ENCODE measurements around the gene ATP10D. TPM values are rescaled to one million over a fixed set of nuclear protein-coding genes. Genes with fewer than 3 reads are reported as not detected.

The ATP10D gene
- total RNA-seq, 1 donor from 2014 or later = 25.3 TPM

DNA sequence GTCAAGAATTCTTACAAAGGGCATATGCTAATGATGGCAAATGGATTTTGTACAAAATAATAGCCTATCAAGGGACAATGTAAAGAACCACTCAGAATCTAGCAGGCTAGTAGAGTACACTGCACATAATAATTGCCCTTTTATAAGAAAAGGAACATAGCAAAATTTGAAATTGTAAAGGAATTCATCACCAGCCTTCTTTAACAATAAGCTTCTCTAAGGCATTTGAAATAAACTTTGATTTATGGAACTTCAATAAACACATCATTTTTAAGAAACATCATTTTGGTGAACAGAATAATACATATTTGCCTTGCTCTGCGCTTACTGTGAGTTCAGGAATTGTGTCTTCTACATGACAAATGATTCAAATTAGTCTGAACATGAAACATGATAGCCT is 9.7 kb upstream of the ATP10D start:
- intact Hi-C loops (cut with DNase I) = no loop called here
- no peaks in the 10 kb centered on the region for H3K27me3 ChIP-seq
- H3K27ac ChIP-seq = no peak overlapping the region
- H3K4me1 ChIP-seq = no peaks in the 10 kb centered on the region
- H3K4me3 ChIP-seq = no peak overlapping the region
- no peaks in the 10 kb centered on the region for H3K9me3 ChIP-seq
- no peak for TF ChIP-seq POLR2A (IDR thresholded peaks at IDR 0.05)
- no peak for TF ChIP-seq POLR2AphosphoS5 (IDR thresholded peaks at IDR 0.05; ENCODE audit: insufficient read depth in 1 of 2, low read depth in 1 of 2)
- TF ChIP-seq, protein P1, sequence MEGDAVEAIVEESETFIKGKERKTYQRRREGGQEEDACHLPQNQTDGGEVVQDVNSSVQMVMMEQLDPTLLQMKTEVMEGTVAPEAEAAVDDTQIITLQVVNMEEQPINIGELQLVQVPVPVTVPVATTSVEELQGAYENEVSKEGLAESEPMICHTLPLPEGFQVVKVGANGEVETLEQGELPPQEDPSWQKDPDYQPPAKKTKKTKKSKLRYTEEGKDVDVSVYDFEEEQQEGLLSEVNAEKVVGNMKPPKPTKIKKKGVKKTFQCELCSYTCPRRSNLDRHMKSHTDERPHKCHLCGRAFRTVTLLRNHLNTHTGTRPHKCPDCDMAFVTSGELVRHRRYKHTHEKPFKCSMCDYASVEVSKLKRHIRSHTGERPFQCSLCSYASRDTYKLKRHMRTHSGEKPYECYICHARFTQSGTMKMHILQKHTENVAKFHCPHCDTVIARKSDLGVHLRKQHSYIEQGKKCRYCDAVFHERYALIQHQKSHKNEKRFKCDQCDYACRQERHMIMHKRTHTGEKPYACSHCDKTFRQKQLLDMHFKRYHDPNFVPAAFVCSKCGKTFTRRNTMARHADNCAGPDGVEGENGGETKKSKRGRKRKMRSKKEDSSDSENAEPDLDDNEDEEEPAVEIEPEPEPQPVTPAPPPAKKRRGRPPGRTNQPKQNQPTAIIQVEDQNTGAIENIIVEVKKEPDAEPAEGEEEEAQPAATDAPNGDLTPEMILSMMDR (IDR thresholded peaks at IDR 0.05) = no peak
- no peaks in the 10 kb centered on the region for H3K36me3 ChIP-seq
- no peak for DNase-seq (ENCODE audit: extremely low spot score in 2 of 2)

DNA sequence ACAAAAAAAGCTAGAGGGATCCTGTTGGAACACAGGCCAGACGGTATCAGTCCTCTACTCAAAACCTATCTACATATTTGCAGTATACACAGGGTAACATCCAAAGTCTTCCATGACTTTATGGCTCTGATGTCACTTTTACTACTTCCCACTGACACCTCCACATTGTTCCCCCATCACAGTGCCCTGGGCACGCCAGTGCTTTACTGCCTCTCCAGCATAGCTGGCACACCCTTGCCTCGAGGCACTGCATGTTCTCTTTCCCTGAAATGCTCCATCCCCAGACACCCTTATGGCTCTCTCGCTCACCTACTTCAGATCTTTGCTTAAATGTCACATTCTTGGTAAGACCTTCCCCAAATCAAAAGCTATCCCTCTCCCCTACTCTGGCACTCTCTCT is 6.3 kb upstream of the ATP10D start:
- intact Hi-C loops (cut with DNase I) = no loop called here
- Histone ChIP-seq H3K36me3 (no peaks in the 10 kb centered on the region), H3K9me3 (no peaks in the 10 kb centered on the region), H3K27ac (no peak overlapping the region), H3K27me3 (no peaks in the 10 kb centered on the region), H3K4me3 (no peak overlapping the region), H3K4me1 (peaks cover 6% of the 10 kb centered on the region)
- DNase-seq (ENCODE audit: extremely low spot score in 2 of 2) = no peak
- TF ChIP-seq POLR2AphosphoS5 (IDR thresholded peaks at IDR 0.05; ENCODE audit: insufficient read depth in 1 of 2, low read depth in 1 of 2) = no peak
- no peak for TF ChIP-seq POLR2A (IDR thresholded peaks at IDR 0.05)
- TF ChIP-seq, protein P1 (IDR thresholded peaks at IDR 0.05) = no peak

DNA sequence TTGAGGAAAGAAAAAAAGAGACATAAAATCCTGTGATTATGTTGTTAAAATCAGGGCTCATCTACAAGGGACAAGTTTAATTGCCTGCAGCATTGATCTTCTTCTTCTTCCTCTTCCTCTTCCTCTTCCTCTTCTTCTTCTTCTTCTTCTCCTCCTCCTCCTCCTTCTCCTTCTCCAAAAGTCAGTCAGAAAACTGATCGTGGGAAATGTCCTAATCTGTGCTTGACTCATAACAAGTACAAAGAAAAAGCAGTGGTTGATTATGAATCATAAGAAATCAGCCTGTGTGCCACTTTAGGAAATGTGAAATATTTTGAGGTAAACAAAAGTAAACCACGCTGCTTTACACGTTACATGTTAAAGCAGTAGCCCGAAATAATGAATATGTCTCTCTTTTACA is 2.7 kb upstream of the ATP10D start:
- Histone ChIP-seq H3K36me3 (no peaks in the 10 kb centered on the region), H3K9me3 (no peaks in the 10 kb centered on the region), H3K27ac (no peak overlapping the region), H3K4me3 (no peak overlapping the region), H3K4me1 (peaks cover 23% of the 10 kb centered on the region), H3K27me3 (no peaks in the 10 kb centered on the region)
- intact Hi-C loops (cut with DNase I) = no loop called here
- TF ChIP-seq, protein P1 (IDR thresholded peaks at IDR 0.05) = no peak
- TF ChIP-seq POLR2AphosphoS5 (IDR thresholded peaks at IDR 0.05; ENCODE audit: insufficient read depth in 1 of 2, low read depth in 1 of 2) = peak in 1 of 2 donors; percentile 27
- no peak for DNase-seq (ENCODE audit: extremely low spot score in 2 of 2)

DNA sequence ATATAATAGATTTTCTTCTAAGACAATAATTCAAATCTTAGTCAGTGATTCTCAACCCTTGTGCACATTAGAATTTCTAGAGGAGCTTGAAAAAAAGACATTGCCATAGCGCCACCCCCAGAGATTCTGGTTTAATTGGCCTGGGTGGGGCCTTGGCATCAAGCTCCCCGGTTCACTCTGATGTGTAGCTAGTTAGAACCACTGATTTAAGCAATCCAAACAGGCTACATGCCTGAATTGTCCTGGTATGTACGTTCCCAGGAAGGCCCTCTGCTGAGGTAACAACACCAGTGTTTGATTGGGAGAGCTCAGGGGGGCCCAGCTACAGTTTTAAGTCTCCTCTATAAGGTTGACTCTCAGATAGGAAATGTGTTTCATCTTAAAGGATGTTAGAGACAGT is 1.3 kb upstream of the ATP10D start:
- TF ChIP-seq POLR2AphosphoS5 (IDR thresholded peaks at IDR 0.05; ENCODE audit: insufficient read depth in 1 of 2, low read depth in 1 of 2) (no peak), POLR2A (IDR thresholded peaks at IDR 0.05) (no peak)
- TF ChIP-seq, protein P1 (IDR thresholded peaks at IDR 0.05) = no peak
- DNase-seq (ENCODE audit: extremely low spot score in 2 of 2) = no peak
- no peak overlapping the region for H3K4me3 ChIP-seq
- no peaks in the 10 kb centered on the region for H3K9me3 ChIP-seq
- peaks cover 35% of the 10 kb centered on the region for H3K4me1 ChIP-seq
- H3K36me3 ChIP-seq = no peaks in the 10 kb centered on the region
- H3K27ac ChIP-seq = peak overlapping the region; percentile 93
- H3K27me3 ChIP-seq = no peaks in the 10 kb centered on the region
- intact Hi-C loops (cut with DNase I) = no loop called here

DNA sequence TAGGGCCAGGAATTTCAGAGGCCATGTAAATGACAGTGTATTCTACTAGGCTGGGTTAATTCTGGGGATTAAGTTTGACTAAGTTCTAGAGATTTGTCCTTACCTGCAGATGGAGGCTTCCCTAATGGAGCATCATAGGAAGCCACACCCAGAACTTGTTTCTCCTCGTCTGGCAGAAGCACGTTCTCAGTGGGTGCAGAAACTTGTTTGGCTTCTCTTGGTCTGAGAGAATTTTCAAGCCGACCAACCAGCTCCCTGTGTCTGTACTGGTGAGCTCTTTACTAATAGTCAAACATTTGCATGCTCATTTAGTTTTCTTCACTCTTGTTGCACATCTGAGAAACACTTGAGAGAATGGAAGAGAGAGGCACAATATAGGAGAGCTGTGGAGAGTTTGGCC is 907 bp upstream of the ATP10D start:
- no peaks in the 10 kb centered on the region for H3K27me3 ChIP-seq
- DNase-seq (ENCODE audit: extremely low spot score in 2 of 2) = no peak
- TF ChIP-seq, protein P1 (IDR thresholded peaks at IDR 0.05) = no peak
- TF ChIP-seq POLR2AphosphoS5 (IDR thresholded peaks at IDR 0.05; ENCODE audit: insufficient read depth in 1 of 2, low read depth in 1 of 2) (no peak), POLR2A (IDR thresholded peaks at IDR 0.05) (no peak)
- peak overlapping the region; percentile 93 for H3K27ac ChIP-seq
- peaks cover 39% of the 10 kb centered on the region for H3K4me1 ChIP-seq
- no peaks in the 10 kb centered on the region for H3K36me3 ChIP-seq
- H3K4me3 ChIP-seq = no peak overlapping the region
- intact Hi-C loops (cut with DNase I) = no loop called here
- no peaks in the 10 kb centered on the region for H3K9me3 ChIP-seq
